Fibroblast of lung (primary cell): ENCODE data around the gene NCK2. TPM values are rescaled to one million over a fixed set of nuclear protein-coding genes. Genes with fewer than 3 reads are reported as not detected.

Source experiments
- DNase-seq, 2 donors: peaks; one replicate each; pipeline versions ENCODE4 v3.0.0 to v3.0.0-alpha.2; 2010; ENCODE audit warnings: low read depth in 2 of 2
- H2AFZ ChIP-seq: 2 replicates; pipeline ENCODE4 v1.5.1; 2012; ENCODE audit warnings: low read length, control low read depth, inconsistent platforms
- H3K27ac ChIP-seq: 2 replicates; pipeline ENCODE4 v1.5.1; 2011; ENCODE audit warnings: low read length, control low read depth; ENCODE audit not compliant: insufficient read depth
- H3K27me3 ChIP-seq: 2 replicates; pipeline ENCODE4 v1.5.1; 2011; ENCODE audit warnings: mild to moderate bottlenecking, low read length; ENCODE audit not compliant: control insufficient read depth, insufficient read depth
- H3K36me3 ChIP-seq: 2 replicates; pipeline ENCODE4 v1.5.1; 2011; ENCODE audit warnings: low read length; ENCODE audit not compliant: control insufficient read depth, insufficient read depth
- H3K4me1 ChIP-seq: 2 replicates; pipeline ENCODE4 v1.5.1; 2011; ENCODE audit warnings: low read length; ENCODE audit not compliant: control insufficient read depth, insufficient read depth; ENCODE audit errors: extremely low read depth
- H3K4me2 ChIP-seq: 2 replicates; pipeline ENCODE4 v1.5.1; 2011; ENCODE audit warnings: low read length, control low read depth; ENCODE audit not compliant: insufficient read depth; ENCODE audit errors: extremely low read depth
- H3K4me3 ChIP-seq, 4 experiments: fragments of 200-600 bp in 1 of 4; sonication (generic) in 1 of 4; replicated peaks in 1 of 4; 2 replicates each; pipeline ENCODE4 v1.5.1; 2011 to 2016; ENCODE audit warnings: low read length in 4 of 4, low read depth in 3 of 4, mild to moderate bottlenecking in 3 of 4, control low read depth in 2 of 4, inconsistent platforms in 1 of 4, mixed read lengths in 1 of 4; ENCODE audit not compliant: insufficient read depth in 1 of 4; ENCODE audit errors: control extremely low read depth in 1 of 4
- H3K79me2 ChIP-seq: 2 replicates; pipeline ENCODE4 v1.5.1; 2012; ENCODE audit warnings: mild to moderate bottlenecking, low read length, inconsistent platforms; ENCODE audit not compliant: control insufficient read depth, insufficient read depth
- H3K9ac ChIP-seq: 2 replicates; pipeline ENCODE4 v1.5.1; 2011; ENCODE audit warnings: mild to moderate bottlenecking, low read length, control low read depth; ENCODE audit not compliant: insufficient read depth
- H3K9me3 ChIP-seq: 2 replicates; pipeline ENCODE4 v1.5.1; 2012; ENCODE audit warnings: low read depth, low read length; ENCODE audit not compliant: control insufficient read depth, insufficient read depth
- H4K20me1 ChIP-seq: 2 replicates; pipeline ENCODE4 v1.5.1; 2011; ENCODE audit warnings: low read length; ENCODE audit not compliant: control insufficient read depth, insufficient read depth; ENCODE audit errors: extremely low read depth
- EZH2 ChIP-seq: IDR thresholded peaks from 2 replicates; pipeline ENCODE4 v1.5.1; 2012; ENCODE audit warnings: low read length, control low read depth, mild to moderate bottlenecking; ENCODE audit errors: missing control alignments
- polyA plus RNA-seq, 2 donors: library from polyadenylated mRNA; depleted of rRNA in 1 of 2; stranded (reverse) in 1 of 2; unstranded in 1 of 2; fragments of >200 nt; gene quantifications; 2 replicates each; pipeline ENCODE4 v1.2.1, GENCODE V29; 2011 to 2012; ENCODE audit warnings: missing spikeins in 1 of 2
- total RNA-seq: library from RNA; depleted of rRNA; stranded (reverse); fragments of >200 nt; gene quantifications from 2 replicates; pipeline ENCODE4 v1.2.1, GENCODE V29; 2014
- TF ChIP-seq, protein P1 (sequence below), 2 donors: IDR thresholded peaks in 1 of 2; conservative IDR thresholded peaks in 1 of 2; 1 replicate in 1 of 2; 2 replicates in 1 of 2; pipeline ENCODE4 v1.5.1; 2011 to 2012; ENCODE audit warnings: low read length in 2 of 2, control low read depth in 1 of 2, inconsistent platforms in 1 of 2, low read depth in 1 of 2, mild to moderate bottlenecking in 1 of 2

Gene NCK2
- total and polyA plus RNA-seq, 2 donors (not counting 1 experiment from before 2014, with no cell fraction given) = 25.4 to 51.3 TPM

DNA sequence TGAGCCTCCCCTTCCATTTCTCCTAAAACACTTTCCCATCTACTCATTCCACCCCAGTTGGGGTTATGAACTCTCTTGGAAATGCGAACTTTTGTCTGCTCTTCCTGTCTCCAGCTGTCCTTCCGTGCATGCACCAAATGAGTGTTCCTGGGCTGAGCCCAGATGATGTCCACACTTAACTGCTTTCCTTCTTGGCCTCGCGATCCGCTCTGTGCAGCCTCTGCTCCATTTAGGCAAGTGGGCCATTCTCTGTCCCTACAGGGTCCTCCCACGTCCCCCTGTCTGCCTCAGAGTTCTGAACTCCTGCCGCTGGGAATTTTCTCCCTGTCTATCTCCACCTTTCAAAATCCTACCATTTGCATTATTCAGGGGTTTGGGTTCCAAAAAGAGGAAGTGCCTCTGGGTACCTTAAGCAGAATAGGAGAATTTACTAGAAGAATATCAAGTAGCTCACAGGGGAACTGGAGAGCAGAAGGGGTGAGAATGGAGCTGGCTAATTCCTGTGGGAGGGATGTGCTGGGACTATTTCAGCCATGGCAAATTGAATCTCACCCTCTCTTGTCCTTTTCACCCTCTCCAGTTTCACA, 4.7 kb upstream of the NCK2 start:
- Histone ChIP-seq H3K4me1 (peaks cover 2% of the 10 kb centered on the region), H3K36me3 (no peaks in the 10 kb centered on the region), H3K4me3 (no peak overlapping the region), H3K79me2 (no peaks in the 10 kb centered on the region), H3K4me2 (no peak overlapping the region), H4K20me1 (no peaks in the 10 kb centered on the region), H3K27ac (no peak overlapping the region), H3K9ac (no peak overlapping the region), H3K9me3 (no peaks in the 10 kb centered on the region), H2AFZ (no peak overlapping the region), H3K27me3 (peaks cover 4% of the 10 kb centered on the region)
- TF ChIP-seq, protein P1, sequence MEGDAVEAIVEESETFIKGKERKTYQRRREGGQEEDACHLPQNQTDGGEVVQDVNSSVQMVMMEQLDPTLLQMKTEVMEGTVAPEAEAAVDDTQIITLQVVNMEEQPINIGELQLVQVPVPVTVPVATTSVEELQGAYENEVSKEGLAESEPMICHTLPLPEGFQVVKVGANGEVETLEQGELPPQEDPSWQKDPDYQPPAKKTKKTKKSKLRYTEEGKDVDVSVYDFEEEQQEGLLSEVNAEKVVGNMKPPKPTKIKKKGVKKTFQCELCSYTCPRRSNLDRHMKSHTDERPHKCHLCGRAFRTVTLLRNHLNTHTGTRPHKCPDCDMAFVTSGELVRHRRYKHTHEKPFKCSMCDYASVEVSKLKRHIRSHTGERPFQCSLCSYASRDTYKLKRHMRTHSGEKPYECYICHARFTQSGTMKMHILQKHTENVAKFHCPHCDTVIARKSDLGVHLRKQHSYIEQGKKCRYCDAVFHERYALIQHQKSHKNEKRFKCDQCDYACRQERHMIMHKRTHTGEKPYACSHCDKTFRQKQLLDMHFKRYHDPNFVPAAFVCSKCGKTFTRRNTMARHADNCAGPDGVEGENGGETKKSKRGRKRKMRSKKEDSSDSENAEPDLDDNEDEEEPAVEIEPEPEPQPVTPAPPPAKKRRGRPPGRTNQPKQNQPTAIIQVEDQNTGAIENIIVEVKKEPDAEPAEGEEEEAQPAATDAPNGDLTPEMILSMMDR (conservative IDR thresholded peaks at IDR 0.05 in 1 of 2, IDR thresholded peaks at IDR 0.05 in 1 of 2; ENCODE audit: low read depth in 1 of 2, low read length in 2 of 2) = no peak
- TF ChIP-seq EZH2 = no peak
- DNase-seq = no peak

DNA sequence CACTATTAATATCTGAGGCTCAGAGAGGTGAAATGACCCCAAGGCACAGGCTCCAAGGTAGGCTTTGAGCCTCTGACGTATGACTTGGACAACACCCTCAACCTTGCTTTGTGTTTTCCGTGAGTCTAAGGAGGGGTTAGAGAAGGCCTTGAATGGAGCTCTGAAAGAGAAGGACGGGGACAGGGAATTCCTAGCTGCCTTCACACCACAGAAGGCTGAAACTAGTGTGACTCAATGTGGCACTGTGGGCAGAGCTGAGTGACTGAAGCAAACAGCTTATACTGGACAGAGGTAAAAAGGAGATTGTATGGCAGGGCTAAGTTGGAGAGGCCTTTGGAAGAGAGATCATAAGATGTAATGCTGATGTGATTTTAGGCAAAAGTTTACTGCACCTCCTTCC, 3.5 kb upstream of the NCK2 start:
- Histone ChIP-seq H3K79me2 (peaks cover 10% of the 10 kb centered on the region), H2AFZ (no peak overlapping the region), H3K27ac (no peak overlapping the region), H4K20me1 (no peaks in the 10 kb centered on the region), H3K36me3 (no peaks in the 10 kb centered on the region), H3K9me3 (no peaks in the 10 kb centered on the region), H3K4me3 (no peak overlapping the region), H3K4me2 (no peak overlapping the region), H3K27me3 (peaks cover 4% of the 10 kb centered on the region), H3K9ac (no peak overlapping the region), H3K4me1 (no peaks in the 10 kb centered on the region)
- DNase-seq = no peak
- TF ChIP-seq, protein P1 (conservative IDR thresholded peaks at IDR 0.05 in 1 of 2, IDR thresholded peaks at IDR 0.05 in 1 of 2; ENCODE audit: low read depth in 1 of 2, low read length in 2 of 2) = no peak
- no peak for TF ChIP-seq EZH2

DNA sequence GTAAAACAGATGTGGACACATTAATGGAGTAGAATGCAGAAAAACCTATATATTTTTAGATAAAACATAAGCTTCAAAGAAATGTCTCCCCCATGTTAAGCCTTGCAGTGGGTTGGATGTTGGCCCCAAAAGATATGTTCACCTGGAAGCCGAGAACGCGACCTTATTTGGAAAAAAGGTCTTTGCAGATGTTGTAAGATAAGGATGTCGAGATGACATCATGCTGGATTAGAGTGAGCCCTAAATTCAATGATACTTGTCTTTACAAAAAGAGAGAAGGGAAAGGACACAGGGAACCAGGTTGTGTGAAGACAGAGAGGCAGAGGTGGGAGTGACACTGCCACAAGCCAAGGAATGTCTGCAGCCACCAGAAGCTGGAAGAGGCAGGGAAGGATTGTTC, 3.1 kb upstream of the NCK2 start:
- peaks cover 15% of the 10 kb centered on the region for H3K79me2 ChIP-seq
- no peak for DNase-seq
- no peak for TF ChIP-seq EZH2
- TF ChIP-seq, protein P1 (conservative IDR thresholded peaks at IDR 0.05 in 1 of 2, IDR thresholded peaks at IDR 0.05 in 1 of 2; ENCODE audit: low read depth in 1 of 2, low read length in 2 of 2) = no peak
- H3K4me3 ChIP-seq = no peak overlapping the region
- peaks cover 4% of the 10 kb centered on the region for H3K27me3 ChIP-seq
- no peak overlapping the region for H3K27ac ChIP-seq
- no peaks in the 10 kb centered on the region for H3K9me3 ChIP-seq
- H3K9ac ChIP-seq = no peak overlapping the region
- peaks cover 3% of the 10 kb centered on the region for H3K4me1 ChIP-seq
- H2AFZ ChIP-seq = no peak overlapping the region
- H4K20me1 ChIP-seq = no peaks in the 10 kb centered on the region
- H3K4me2 ChIP-seq = no peak overlapping the region
- H3K36me3 ChIP-seq = no peaks in the 10 kb centered on the region
